DND-41 (cell line): Measurements from ENCODE around the gene MSMP.

ENCODE experiments used
- ATAC-seq: fragments of 200-7000 bp; cut with Tn5 transposase; 3 replicates; pipeline ENCODE4 v1.9.1; 2021; ENCODE audit warnings: low read depth; ENCODE audit not compliant: insufficient read depth
- DNase-seq: peaks from one replicate; pipeline ENCODE4 v3.0.0-alpha.2; 2020
- H2AFZ ChIP-seq: 2 replicates; pipeline ENCODE4 v1.6.0; 2012; ENCODE audit warnings: low read depth, low read length
- H3K27ac ChIP-seq: 2 replicates; pipeline ENCODE4 v1.5.1; 2012; ENCODE audit warnings: low read length, inconsistent platforms
- H3K27me3 ChIP-seq: fragments of 200-600 bp; sonication (generic); 2 replicates; pipeline ENCODE4 v1.6.0; 2012; ENCODE audit warnings: low read length, mild to moderate bottlenecking, inconsistent platforms; ENCODE audit not compliant: insufficient read depth, poor library complexity
- H3K36me3 ChIP-seq: 2 replicates; pipeline ENCODE4 v1.5.1; 2012; ENCODE audit warnings: low read length, inconsistent platforms; ENCODE audit not compliant: insufficient read depth
- H3K4me1 ChIP-seq: 2 replicates; pipeline ENCODE4 v1.5.1; 2012; ENCODE audit warnings: mild to moderate bottlenecking, low read length; ENCODE audit not compliant: insufficient read depth
- H3K4me2 ChIP-seq: 2 replicates; pipeline ENCODE4 v1.6.0; 2012; ENCODE audit warnings: mild to moderate bottlenecking, moderate library complexity, low read length, inconsistent platforms; ENCODE audit not compliant: insufficient read depth
- H3K4me3 ChIP-seq, 2 experiments: fragments of 200-600 bp in 1 of 2; shearing (Covaris generic) in 1 of 2; 2 replicates each; pipeline ENCODE4 v1.5.1; 2012 to 2016; ENCODE audit warnings: inconsistent platforms in 2 of 2, low read length in 2 of 2, mild to moderate bottlenecking in 2 of 2, low read depth in 1 of 2, moderate library complexity in 1 of 2
- H3K79me2 ChIP-seq: 2 replicates; pipeline ENCODE4 v1.6.0; 2012; ENCODE audit warnings: low read length, inconsistent platforms; ENCODE audit not compliant: insufficient read depth
- H3K9ac ChIP-seq: 2 replicates; pipeline ENCODE4 v1.6.0; 2012; ENCODE audit warnings: low read depth, mild to moderate bottlenecking, inconsistent platforms, low read length, moderate library complexity
- H3K9me3 ChIP-seq: 2 replicates; pipeline ENCODE4 v1.5.1; 2012; ENCODE audit warnings: low read length, moderate library complexity, mild to moderate bottlenecking, inconsistent platforms; ENCODE audit not compliant: insufficient read depth, severe bottlenecking
- H4K20me1 ChIP-seq: 2 replicates; pipeline ENCODE4 v1.6.0; 2012; ENCODE audit warnings: low read length; ENCODE audit not compliant: insufficient read depth
- CTCF ChIP-seq: IDR thresholded peaks from 2 replicates; pipeline ENCODE4 v1.5.1; 2012; ENCODE audit warnings: borderline replicate concordance, low read length, moderate library complexity, mild to moderate bottlenecking; ENCODE audit not compliant: poor library complexity, severe bottlenecking; ENCODE audit errors: extremely low read depth
- EZH2 ChIP-seq: IDR thresholded peaks from 3 replicates; pipeline ENCODE4 v1.6.1; 2012; ENCODE audit warnings: borderline replicate concordance, low read depth, mild to moderate bottlenecking, moderate library complexity, low read length, inconsistent platforms; ENCODE audit not compliant: severe bottlenecking

The MSMP gene

GRCh38 chr9:35703906-35704672, 50.0 kb downstream of the MSMP start:
- no peak for ATAC-seq
- DNase-seq = no peak
- H3K36me3 ChIP-seq = peaks cover 96% of the 10 kb centered on the region
- H3K9ac ChIP-seq = no peak overlapping the region
- H3K9me3 ChIP-seq = no peaks in the 10 kb centered on the region
- TF ChIP-seq EZH2 (no peak), CTCF (no peak)
- H3K79me2 ChIP-seq = no peaks in the 10 kb centered on the region
- H3K4me1 ChIP-seq = no peaks in the 10 kb centered on the region
- no peak overlapping the region for H3K27ac ChIP-seq
- no peak overlapping the region for H2AFZ ChIP-seq
- H4K20me1 ChIP-seq = no peaks in the 10 kb centered on the region
- H3K27me3 ChIP-seq = no peaks in the 10 kb centered on the region
- no peak overlapping the region for H3K4me3 ChIP-seq
- H3K4me2 ChIP-seq = no peak overlapping the region
